ENCODE measurements around the gene NOL12. TPM values are rescaled to one million over a fixed set of nuclear protein-coding genes. Genes with fewer than 3 reads are reported as not detected.
A peak's percentile ranks its signal among the peaks of the same experiment; 100 is the strongest.

Gene NOL12
- polyA plus RNA-seq, 3 donors: 15.2 to 23.0 (median 23.0) TPM

DNA sequence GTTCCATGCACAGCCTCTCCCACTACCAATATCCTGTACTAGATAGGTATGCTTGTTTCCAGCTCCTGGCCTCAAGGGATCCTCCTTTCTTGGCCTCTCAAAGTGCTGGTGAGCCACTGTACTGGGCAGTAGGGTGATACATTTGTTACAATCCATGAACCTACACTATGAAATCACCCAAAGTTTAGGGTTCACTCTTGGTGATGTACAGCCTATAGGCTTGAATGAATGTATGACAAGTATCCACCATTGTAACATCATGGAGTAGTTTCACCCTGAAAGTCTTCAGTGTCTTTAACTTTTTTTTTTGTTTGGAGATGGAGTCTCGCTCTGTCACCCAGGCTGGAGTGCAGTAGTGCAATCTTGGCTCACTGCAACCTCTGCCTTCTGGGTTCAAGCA lies 42.5 kb downstream of the NOL12 start:
- DNase-seq (ENCODE audit: extremely low read depth in 1 of 11, low read depth in 9 of 11, low spot score in 4 of 11): no peak

DNA sequence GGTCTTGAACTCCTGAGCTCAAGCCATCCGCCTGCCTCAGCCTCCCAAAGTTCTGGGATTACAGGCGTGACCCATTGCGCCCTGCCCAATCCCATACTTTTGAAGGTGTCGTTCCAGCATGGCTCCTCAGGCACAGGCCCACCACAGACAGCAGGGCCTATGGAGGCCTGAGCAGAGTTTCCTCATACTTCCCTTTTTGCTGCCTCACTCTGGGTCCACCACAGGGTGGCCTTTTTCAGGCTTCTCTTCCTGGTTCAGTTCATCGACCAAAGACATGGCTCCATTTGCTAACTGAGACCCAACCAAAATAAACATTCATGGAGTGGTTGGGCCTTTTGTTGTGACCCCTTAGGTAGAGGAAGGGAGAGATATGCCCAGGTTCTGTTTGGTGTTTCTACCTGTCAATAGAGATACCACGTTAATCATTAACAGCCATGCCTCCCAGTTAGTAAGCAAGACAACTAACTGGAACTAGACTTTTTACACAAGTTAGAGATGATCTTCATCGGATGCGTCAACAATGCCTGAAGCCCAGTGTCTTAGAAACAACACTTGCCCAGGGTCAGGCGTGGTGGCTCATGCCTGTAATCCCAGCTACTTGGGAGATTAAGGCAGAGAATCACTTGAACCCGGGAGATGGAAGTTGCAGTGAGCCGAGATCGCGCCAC lies 45.8 kb downstream of the NOL12 start:
- no peak for DNase-seq (ENCODE audit: extremely low read depth in 1 of 11, low read depth in 9 of 11, low spot score in 4 of 11)

DNA sequence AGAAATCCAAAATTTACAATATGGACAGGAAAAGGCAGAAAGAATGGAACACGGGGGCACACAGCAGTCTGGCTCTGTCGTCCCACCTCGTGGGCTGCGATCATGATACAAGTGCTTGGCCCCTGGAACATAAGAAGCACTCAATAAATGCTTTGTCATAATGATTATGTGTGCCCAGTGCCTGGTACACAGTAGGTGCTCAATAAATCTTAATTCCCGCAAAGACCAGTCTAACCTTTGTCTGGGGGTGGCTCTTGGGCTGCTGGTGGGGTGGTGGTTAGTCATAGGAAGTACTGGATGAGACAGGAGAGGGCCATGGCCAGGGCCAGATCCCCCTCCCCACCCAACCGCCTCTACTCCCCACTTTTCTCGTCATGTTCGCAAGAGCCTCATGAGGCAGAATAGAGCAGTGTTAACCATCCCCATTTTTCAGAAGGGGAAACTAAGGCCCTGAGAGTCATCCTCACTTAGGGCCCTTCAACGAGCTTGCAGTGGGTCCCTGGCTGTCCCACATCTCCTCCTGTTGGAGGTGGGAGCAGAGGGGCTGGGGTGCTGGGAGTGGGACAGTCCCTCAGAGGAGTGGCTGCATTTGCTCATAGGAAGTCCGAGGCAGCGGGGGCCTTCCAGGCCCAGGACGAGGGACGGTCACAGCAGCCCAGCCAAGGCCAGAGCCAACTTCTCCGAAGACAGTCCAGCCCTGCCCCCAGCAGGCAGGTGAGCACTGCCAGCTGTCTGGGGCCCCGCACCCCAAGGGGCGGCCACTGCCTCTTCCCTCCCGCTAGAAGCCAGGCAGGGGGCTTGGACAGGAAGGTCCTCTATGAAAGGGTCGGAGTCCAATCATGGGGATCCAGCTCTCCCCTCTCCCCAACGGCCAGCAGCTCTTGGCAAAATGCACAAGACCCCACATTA lies 46.8 kb downstream of the NOL12 start:
- no peak for DNase-seq (ENCODE audit: extremely low read depth in 1 of 11, low read depth in 9 of 11, low spot score in 4 of 11)

DNA sequence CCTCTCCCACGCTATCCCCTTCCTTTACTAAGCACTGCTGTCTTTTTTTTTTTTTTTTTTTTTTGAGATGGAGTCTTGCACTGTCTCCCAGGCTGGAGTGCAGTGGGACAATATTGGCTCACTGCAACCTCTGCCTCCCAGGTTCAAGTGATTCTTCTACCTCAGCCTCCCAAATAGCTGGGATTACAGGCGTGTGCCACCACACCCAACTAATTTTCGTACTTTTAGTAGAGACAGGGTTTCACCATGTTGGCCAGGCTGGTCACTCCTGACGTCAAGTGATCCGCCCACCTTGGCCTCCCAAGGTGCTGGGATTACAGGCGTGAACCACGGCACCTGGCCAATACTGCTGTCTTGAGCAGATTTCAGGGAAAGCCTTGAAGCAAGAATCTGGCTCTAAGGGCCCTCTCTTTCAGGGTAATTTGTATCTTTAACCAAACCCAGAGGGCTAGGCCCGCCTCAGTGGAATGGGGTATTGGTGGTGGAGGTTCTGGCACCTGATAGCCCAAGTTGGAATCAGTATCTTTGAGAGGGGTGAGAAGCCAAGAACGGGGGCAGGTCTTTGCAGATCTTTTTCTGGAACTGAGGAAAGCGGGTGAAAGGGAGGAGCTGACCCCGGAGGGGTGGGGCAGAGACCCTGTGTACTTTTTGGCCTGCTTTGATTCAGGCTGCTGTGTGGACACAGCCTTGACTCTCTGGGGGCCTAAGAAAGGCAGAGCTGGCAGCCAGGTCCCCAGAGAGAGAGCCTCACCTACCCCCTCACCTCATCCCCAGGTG lies 47.7 kb downstream of the NOL12 start:
- no peak for DNase-seq (ENCODE audit: extremely low read depth in 1 of 11, low read depth in 9 of 11, low spot score in 4 of 11)

DNA sequence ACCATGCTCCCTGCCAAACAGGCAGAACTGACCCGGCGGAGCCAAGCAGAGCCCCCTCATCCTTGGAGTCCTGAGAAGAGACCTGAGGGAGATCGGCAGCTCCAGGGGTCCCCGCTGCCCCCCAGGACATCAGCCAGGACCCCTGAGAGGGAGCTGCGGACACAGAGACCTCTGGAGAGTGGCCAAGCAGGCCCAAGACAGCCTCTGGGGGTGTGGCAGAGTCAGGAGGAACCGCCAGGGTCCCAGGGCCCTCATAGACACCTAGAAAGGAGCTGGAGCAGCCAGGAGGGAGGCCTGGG lies 48.2 kb downstream of the NOL12 start:
- DNase-seq (ENCODE audit: extremely low read depth in 1 of 11, low read depth in 9 of 11, low spot score in 4 of 11): no peak

DNA sequence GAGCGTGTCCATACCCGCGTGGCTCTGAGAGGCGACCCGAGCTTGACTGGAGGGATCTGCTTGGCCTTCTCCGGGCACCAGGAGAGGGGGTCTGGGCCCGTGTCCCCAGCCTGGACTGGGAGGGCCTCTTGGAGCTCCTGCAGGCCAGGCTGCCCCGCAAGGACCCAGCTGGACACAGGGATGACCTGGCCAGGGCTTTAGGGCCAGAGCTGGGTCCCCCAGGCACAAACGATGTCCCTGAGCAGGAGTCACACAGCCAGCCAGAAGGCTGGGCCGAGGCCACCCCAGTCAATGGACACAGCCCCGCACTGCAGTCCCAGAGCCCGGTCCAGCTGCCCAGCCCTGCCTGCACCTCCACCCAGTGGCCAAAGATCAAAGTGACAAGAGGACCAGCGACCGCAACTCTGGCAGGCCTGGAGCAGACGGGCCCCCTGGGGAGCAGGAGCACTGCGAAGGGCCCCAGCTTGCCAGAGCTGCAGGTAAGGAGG lies 48.9 kb downstream of the NOL12 start:
- DNase-seq (ENCODE audit: extremely low read depth in 1 of 11, low read depth in 9 of 11, low spot score in 4 of 11): no peak

DNA sequence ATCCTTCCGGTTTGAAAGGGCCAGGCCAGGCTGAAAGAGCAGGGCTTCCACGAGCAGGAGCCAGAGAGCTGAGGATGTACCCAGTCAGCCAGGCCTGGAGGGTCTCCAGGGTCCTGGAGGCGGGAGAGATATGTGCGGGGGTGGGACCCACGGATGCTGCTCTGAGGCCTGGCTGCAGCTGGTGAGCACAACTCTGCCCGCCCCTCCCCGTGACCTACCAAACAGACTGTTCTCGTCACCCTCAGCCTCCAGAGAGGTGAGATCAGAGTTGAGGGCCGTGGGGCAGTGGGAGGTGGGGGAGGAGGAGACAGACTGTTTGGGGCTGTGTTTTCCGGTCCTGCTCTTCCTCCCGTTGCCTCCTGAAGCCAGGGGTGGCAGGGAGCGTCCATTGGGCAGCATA lies 52.9 kb downstream of the NOL12 start:
- peak in 9 of 11 donors; percentile 54 to 76 (median 65) for DNase-seq (ENCODE audit: extremely low read depth in 1 of 11, low read depth in 9 of 11, low spot score in 4 of 11)

DNA sequence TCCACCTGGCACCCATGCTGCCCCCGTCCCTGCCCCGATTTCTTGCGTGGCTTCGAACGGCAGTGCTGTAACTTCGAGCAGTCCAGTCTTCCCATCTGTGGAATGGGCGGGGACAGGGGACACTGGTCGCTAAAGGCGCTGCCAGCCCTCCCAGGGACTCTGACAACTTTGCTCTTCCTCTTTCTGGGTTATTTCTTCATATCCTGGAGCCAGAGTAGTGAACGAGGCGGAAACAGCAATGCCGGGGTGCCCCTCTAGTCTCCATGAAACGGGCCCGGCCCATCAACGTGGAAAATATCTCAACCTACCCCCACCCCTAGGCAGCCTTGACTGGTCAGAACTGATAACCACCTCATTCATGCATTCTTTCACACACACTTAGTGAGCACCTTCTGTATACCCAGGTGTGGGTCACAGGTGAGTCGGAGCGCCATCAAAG lies 53.5 kb downstream of the NOL12 start:
- DNase-seq (ENCODE audit: extremely low read depth in 1 of 11, low read depth in 9 of 11, low spot score in 4 of 11): no peak

DNA sequence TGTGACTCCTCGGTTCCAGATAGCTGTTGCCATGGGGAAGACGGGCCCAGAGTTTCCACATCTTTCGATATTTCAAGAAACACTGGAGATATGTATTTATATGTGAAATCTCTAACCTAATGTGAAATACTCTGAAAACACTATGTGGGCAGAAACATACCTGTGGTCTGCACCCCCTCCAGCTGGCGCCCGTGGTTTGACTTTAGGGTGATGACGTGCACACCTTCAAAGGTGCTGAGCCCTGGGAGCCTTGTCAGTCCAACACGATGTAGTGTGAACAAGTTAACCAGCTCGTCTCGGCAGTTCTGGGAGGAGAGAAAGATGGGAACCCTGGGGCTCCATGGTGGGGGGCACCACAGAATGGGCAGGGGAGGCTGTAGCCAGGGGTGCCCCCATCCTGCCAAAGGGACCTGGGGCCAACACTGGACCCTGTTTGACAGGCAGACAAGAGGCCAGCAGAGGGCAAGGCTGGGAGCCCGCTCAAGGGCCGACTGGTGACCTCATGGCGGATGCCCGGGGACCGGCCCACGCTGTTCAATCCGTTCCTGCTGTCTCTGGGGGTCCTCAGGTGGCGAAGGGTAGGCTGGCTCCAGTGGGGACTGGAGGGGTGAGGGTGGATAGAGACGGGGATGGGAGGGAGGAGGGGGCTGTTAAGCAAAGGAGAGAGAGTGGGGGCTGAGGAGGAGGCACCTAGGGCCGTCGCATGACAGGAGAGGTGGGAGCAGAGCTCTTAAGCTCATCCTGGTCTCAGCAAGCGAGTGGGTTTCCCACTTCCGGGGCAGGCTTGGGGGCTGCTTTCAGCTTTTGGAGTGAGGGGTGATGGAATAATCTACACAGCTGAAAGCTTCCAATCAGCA lies 54.5 kb downstream of the NOL12 start:
- DNase-seq (ENCODE audit: extremely low read depth in 1 of 11, low read depth in 9 of 11, low spot score in 4 of 11): no peak

DNA sequence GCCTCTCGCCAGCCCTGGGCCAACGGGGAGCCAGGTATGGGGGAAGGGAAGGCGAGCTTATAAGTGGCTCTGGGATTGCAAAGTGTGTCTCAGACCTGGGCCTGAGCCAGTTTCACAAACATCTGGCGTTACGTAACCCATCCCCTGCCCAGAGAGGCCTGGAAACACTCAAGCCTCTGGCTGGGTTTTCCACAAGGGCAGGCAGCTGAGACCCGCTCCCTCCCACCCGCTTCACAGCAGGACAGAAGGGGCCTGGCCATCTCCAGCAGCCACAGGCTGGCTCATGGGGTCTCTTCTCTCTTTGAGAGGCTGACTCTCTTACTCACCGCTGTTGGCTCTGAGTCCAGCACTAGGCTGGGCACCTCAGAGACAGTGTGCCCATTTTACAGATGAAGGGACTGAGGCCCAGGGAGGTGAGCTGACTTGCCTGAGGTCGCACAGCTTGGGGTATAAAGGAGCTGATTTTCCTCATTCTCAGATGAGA lies 55.2 kb downstream of the NOL12 start:
- peak; percentile 51 to 86 (median 78) for DNase-seq (ENCODE audit: extremely low read depth in 1 of 11, low read depth in 9 of 11, low spot score in 4 of 11)

DNA sequence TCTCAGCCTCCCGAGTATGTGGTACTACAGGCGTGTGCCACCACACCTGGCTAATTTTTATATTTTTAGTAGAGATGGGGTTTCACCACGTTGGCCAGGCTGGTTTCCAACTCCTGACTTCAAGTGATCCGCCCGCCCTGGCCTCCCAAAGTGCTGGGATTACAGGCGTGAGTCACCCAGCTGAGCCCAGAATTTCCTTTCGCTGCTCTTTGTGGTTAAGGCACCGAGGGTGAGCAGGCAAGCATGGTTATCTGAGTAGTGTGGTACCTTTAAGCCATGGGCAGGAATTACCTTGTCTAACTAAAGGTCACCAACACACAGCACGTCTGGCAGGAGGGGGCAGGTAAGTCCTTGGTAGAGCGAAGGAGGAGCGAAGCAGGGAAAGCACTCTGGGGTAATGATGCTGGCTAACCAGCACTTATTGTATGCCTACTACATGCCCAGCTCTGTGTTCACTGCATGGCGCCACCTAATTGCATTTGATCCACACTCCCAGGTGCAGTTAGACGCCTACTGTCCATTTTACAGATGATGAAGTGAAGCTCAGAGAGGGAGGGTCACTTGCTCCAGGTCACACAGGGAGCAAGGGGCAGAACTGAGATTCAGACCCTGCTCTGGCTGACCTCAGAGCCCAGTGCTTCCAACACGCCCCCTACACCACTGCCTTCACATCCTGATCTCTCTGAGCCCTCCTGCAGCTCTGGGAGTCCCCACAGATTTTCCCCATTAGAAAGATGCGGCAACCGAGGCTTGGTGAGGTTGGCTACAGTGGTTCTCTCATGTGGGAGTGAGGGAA lies 56.4 kb downstream of the NOL12 start:
- DNase-seq (ENCODE audit: extremely low read depth in 1 of 11, low read depth in 9 of 11, low spot score in 4 of 11): no peak

Other genes starting within 250 kb of the NOL12 start
- 10 to 100 TPM in 1 of 3 donors, 1 to 10 TPM in 2; 9.5 to 10.4 (median 10.0) TPM for gene MFNG, start 200.0 kb upstream of the NOL12 start, polyA plus RNA-seq (ENCODE audit: insufficient read length in 3 of 3)
- 10 to 100 TPM; 20.6 to 26.1 (median 23.2) TPM for gene CARD10, start 166.9 kb upstream of the NOL12 start, polyA plus RNA-seq (ENCODE audit: insufficient read length in 3 of 3)
- gene CDC42EP1, start 125.9 kb upstream of the NOL12 start, polyA plus RNA-seq (ENCODE audit: insufficient read length in 3 of 3): 10 to 100 TPM; 33.3 to 54.7 (median 49.4) TPM
- gene LGALS2, start 106.3 kb upstream of the NOL12 start, polyA plus RNA-seq (ENCODE audit: insufficient read length in 3 of 3): 10 to 100 TPM; 32.2 to 35.1 (median 34.0) TPM
- gene GGA1, start 77.5 kb upstream of the NOL12 start, polyA plus RNA-seq (ENCODE audit: insufficient read length in 3 of 3): 10 to 100 TPM; 46.3 to 83.9 (median 57.4) TPM
- gene SH3BP1, start 46.7 kb upstream of the NOL12 start, polyA plus RNA-seq (ENCODE audit: insufficient read length in 3 of 3): 10 to 100 TPM; 13.9 to 24.7 (median 24.1) TPM
- 10 to 100 TPM; 13.6 to 20.5 (median 17.7) TPM for gene PDXP, start 27.6 kb upstream of the NOL12 start, polyA plus RNA-seq (ENCODE audit: insufficient read length in 3 of 3)
- gene LGALS1, start 10.7 kb upstream of the NOL12 start, polyA plus RNA-seq (ENCODE audit: insufficient read length in 3 of 3): 100 to 1,000 TPM; 311 to 548 (median 409) TPM
- 10 to 100 TPM; 57.5 to 80.8 (median 78.7) TPM for gene TRIOBP, start 10.7 kb downstream of the NOL12 start, polyA plus RNA-seq (ENCODE audit: insufficient read length in 3 of 3)
- gene GCAT, start 121.6 kb downstream of the NOL12 start, polyA plus RNA-seq (ENCODE audit: insufficient read length in 3 of 3): 10 to 100 TPM; 10.4 to 17.9 (median 16.6) TPM
- gene GALR3, start 137.0 kb downstream of the NOL12 start, polyA plus RNA-seq (ENCODE audit: insufficient read length in 3 of 3): not detected
- 10 to 100 TPM; 23.2 to 26.5 (median 26.3) TPM for gene ANKRD54, start 158.0 kb downstream of the NOL12 start, polyA plus RNA-seq (ENCODE audit: insufficient read length in 3 of 3)
- 1,000 to 10,000 TPM in 2 of 3 donors, 100 to 1,000 TPM in 1; 915 to 1,103 (median 1,045) TPM for gene EIF3L, start 163.1 kb downstream of the NOL12 start, polyA plus RNA-seq (ENCODE audit: insufficient read length in 3 of 3)
- gene MICALL1, start 220.0 kb downstream of the NOL12 start, polyA plus RNA-seq (ENCODE audit: insufficient read length in 3 of 3): 10 to 100 TPM; 22.3 to 34.6 (median 27.2) TPM

Measured in renal cortex interstitium (tissue), 11 donors.